Left lung (tissue), 10 donors: ENCODE results near the gene HAUS8. TPM values are rescaled to one million over a fixed set of nuclear protein-coding genes. Genes with fewer than 3 reads are reported as not detected.
"Not testable (repeated sequence)": the region's sequence is repeated elsewhere in the genome, so short reads cannot be mapped to it uniquely, and the experiment has no call there.

Source experiments
- ATAC-seq: fragments of 200-7000 bp; cut with Tn5 transposase; one replicate; pipeline ENCODE4 v1.9.1; 2020; ENCODE audit warnings: moderate library complexity
- DNase-seq, 4 donors: peaks; one replicate each; pipeline ENCODE4 v3.0.0-alpha.2; 2013 to 2020
- H3K27ac ChIP-seq, 2 donors: fragments of 200-600 bp; sonication (generic) in 1 of 2; one replicate each; pipeline versions ENCODE4 v1.5.0 to v1.8.0; 2020 to 2021
- H3K27me3 ChIP-seq, 2 donors: fragments of 200-600 bp; sonication (generic) in 1 of 2; one replicate each; pipeline versions ENCODE4 v1.5.0 to v1.8.0; 2020 to 2021
- H3K36me3 ChIP-seq, 2 donors: fragments of 200-600 bp; sonication (generic) in 1 of 2; one replicate each; pipeline versions ENCODE4 v1.5.0 to v1.8.0; 2020 to 2021
- H3K4me1 ChIP-seq, 2 donors: fragments of 200-600 bp; one replicate each; pipeline ENCODE4 v1.8.0; 2021
- H3K4me3 ChIP-seq, 2 donors: fragments of 200-600 bp; sonication (generic) in 1 of 2; one replicate each; pipeline versions ENCODE4 v1.5.0 to v1.8.0; 2020 to 2021; ENCODE audit warnings: mild to moderate bottlenecking in 1 of 2
- H3K9me3 ChIP-seq, 2 donors: fragments of 200-600 bp; sonication (generic) in 1 of 2; one replicate each; pipeline versions ENCODE4 v1.5.0 to v1.8.0; 2020 to 2021
- CTCF ChIP-seq, 2 donors: fragments of 200-600 bp; sonication (generic) in 1 of 2; IDR thresholded peaks; one replicate each; pipeline versions ENCODE4 v1.5.0 to v1.8.0; 2021; ENCODE audit warnings: antibody characterized with exemption in 2 of 2
- intact Hi-C, 2 donors: fragments of 100-400 bp; cut with DNase I; formaldehyde crosslinking; loops; one replicate each; pipeline versions ENCODE4 v1.11.2 to v1.14.2; 2022
- polyA plus RNA-seq, 6 donors: library from polyadenylated mRNA; unstranded; fragments of 120-200 nt; gene quantifications; one replicate each; pipeline ENCODE4 v1.2.1, GENCODE V29; 2013; ENCODE audit not compliant: insufficient read length in 6 of 6
- total RNA-seq, 2 donors: library from RNA; stranded (reverse); fragmentation: NEBNext Ultra II Directional; extraction: Animal tissue kit (Norgen Biotek cat#: 25700); gene quantifications; one replicate each; pipeline ENCODE4 v1.2.1, GENCODE V29; 2021
- donor health status: DM: no; HTN: yes; CAD: no.
- donor health status: DM: no; HTN: no; CAD: no.

The HAUS8 gene
- total and polyA plus RNA-seq, 8 donors, result 8.4 to 15.2 (median 12.7) TPM

GRCh38 chr19:17020385-17020784 lies 54.9 kb downstream of the HAUS8 start:
- H3K36me3 ChIP-seq, result no peaks in the 10 kb centered on the region
- H3K27me3 ChIP-seq, result peaks cover 2 to 17% of the 10 kb centered on the region in 2 donors
- peak overlapping the region in 1 of 2 donors; percentile 11 for H3K27ac ChIP-seq
- no peak for TF ChIP-seq CTCF (IDR thresholded peaks at IDR 0.05)
- peaks cover 0 to 14% of the 10 kb centered on the region in 2 donors for H3K9me3 ChIP-seq
- intact Hi-C loops, result no loop called here
- DNase-seq (peak in 1 of 4 donors; percentile 48), ATAC-seq (no peak)
- H3K4me1 ChIP-seq, result peaks cover 0 to 24% of the 10 kb centered on the region in 2 donors
- no peak overlapping the region for H3K4me3 ChIP-seq

GRCh38 chr19:17014212-17014861 lies 60.9 kb downstream of the HAUS8 start:
- H3K36me3 ChIP-seq, H3K27me3 ChIP-seq, intact Hi-C loops, H3K9me3 ChIP-seq, H3K27ac ChIP-seq, DNase-seq, H3K4me1 ChIP-seq, H3K4me3 ChIP-seq: not testable (repeated sequence)
- ATAC-seq, result peak; percentile 83

GRCh38 chr19:17011485-17011884 lies 63.8 kb downstream of the HAUS8 start:
- no peak for DNase-seq
- no peak overlapping the region for H3K27ac ChIP-seq
- H3K27me3 ChIP-seq, result peaks cover 0 to 10% of the 10 kb centered on the region in 2 donors
- H3K36me3 ChIP-seq, result no peaks in the 10 kb centered on the region
- H3K9me3 ChIP-seq, result no peaks in the 10 kb centered on the region
- H3K4me3 ChIP-seq, result no peak overlapping the region
- no peaks in the 10 kb centered on the region for H3K4me1 ChIP-seq
- no peak for TF ChIP-seq CTCF (IDR thresholded peaks at IDR 0.05)
- ATAC-seq, result no peak
- intact Hi-C loops, result no loop called here

- H3K9me3 ChIP-seq, result no peaks in the 10 kb centered on the region
- H3K36me3 ChIP-seq, result no peaks in the 10 kb centered on the region
- ATAC-seq (no peak), DNase-seq (peak in 1 of 4 donors; percentile 2)
- no peaks in the 10 kb centered on the region for H3K4me1 ChIP-seq
- no peak overlapping the region for H3K4me3 ChIP-seq
- TF ChIP-seq CTCF (IDR thresholded peaks at IDR 0.05), result no peak
- H3K27me3 ChIP-seq, result no peaks in the 10 kb centered on the region
- intact Hi-C loops, result no loop called here
- no peak overlapping the region for H3K27ac ChIP-seq
These were observed 68.7 kb downstream of the HAUS8 start for GRCh38 chr19:17006579-17006978.

- no peak for TF ChIP-seq CTCF (IDR thresholded peaks at IDR 0.05)
- DNase-seq, result peak in 1 of 4 donors; percentile 0
- no peak overlapping the region for H3K4me3 ChIP-seq
- H3K27me3 ChIP-seq, result no peaks in the 10 kb centered on the region
- no peak overlapping the region for H3K27ac ChIP-seq
- intact Hi-C loops, result no loop called here
- no peak for ATAC-seq
- no peaks in the 10 kb centered on the region for H3K36me3 ChIP-seq
- no peaks in the 10 kb centered on the region for H3K9me3 ChIP-seq
- no peaks in the 10 kb centered on the region for H3K4me1 ChIP-seq
These were observed 70.3 kb downstream of the HAUS8 start for GRCh38 chr19:17005000-17005399.

GRCh38 chr19:17004386-17004785 lies 70.9 kb downstream of the HAUS8 start:
- no peak for TF ChIP-seq CTCF (IDR thresholded peaks at IDR 0.05)
- Histone ChIP-seq H3K36me3 (no peaks in the 10 kb centered on the region), H3K9me3 (no peaks in the 10 kb centered on the region), H3K4me1 (no peaks in the 10 kb centered on the region), H3K27ac (no peak overlapping the region), H3K4me3 (no peak overlapping the region), H3K27me3 (no peaks in the 10 kb centered on the region)
- ATAC-seq (no peak), DNase-seq (no peak)
- intact Hi-C loops, result no loop called here
